A549 (cell line): ENCODE data around the gene PTPRD.

ENCODE experiments used
- EP300 ChIP-seq, 2 experiments: fragments of >200 bp; sonication (Bioruptor Twin); formaldehyde crosslinking; IDR thresholded peaks; 2 replicates in 1 of 2; 3 replicates in 1 of 2; pipeline ENCODE4 v1.6.1; 2016 to 2017
- NPAS2 ChIP-seq: fragments of 250-450 bp; sonication (Bioruptor Pico); IDR thresholded peaks from 2 replicates; pipeline ENCODE4 v1.8.0; 2022; ENCODE audit warnings: mild to moderate bottlenecking, moderate library complexity, borderline replicate concordance
- PHF8 ChIP-seq: fragments of 200-600 bp; sonication (generic); IDR thresholded peaks from 2 replicates; pipeline ENCODE4 v1.6.1; 2016; ENCODE audit warnings: low read depth, mild to moderate bottlenecking, antibody characterized with exemption, moderate library complexity, borderline replicate concordance
- TF ChIP-seq, protein P1 (sequence below): fragments of >200 bp; sonication (Bioruptor Twin); formaldehyde crosslinking; IDR thresholded peaks from 3 replicates; pipeline ENCODE4 v1.5.1; 2016

DNA sequence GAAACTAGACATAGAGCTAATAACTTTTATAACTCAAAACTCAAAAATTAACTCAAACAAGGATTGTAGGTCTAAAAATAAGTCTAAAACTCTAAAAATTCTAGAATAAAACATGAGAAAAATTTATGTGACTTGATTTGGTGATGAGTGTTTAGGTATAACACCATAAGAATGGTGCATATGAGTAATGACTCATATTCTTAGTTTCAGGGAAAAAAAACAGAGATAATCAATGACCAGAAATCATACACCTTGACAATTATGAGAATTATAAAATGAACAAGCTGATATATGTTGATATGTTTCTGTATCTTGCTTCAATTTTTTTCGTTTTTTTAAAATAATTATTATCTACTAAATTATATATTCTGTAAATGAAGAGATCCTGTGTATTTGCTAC lies 541.2 kb downstream of the PTPRD start:
- TF ChIP-seq, protein P1, sequence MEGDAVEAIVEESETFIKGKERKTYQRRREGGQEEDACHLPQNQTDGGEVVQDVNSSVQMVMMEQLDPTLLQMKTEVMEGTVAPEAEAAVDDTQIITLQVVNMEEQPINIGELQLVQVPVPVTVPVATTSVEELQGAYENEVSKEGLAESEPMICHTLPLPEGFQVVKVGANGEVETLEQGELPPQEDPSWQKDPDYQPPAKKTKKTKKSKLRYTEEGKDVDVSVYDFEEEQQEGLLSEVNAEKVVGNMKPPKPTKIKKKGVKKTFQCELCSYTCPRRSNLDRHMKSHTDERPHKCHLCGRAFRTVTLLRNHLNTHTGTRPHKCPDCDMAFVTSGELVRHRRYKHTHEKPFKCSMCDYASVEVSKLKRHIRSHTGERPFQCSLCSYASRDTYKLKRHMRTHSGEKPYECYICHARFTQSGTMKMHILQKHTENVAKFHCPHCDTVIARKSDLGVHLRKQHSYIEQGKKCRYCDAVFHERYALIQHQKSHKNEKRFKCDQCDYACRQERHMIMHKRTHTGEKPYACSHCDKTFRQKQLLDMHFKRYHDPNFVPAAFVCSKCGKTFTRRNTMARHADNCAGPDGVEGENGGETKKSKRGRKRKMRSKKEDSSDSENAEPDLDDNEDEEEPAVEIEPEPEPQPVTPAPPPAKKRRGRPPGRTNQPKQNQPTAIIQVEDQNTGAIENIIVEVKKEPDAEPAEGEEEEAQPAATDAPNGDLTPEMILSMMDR: no peak
- TF ChIP-seq PHF8 (no peak), EP300 (IDR thresholded peaks at IDR 0.05) (no peak), NPAS2 (no peak)
